ENCODE measurements around the gene SENP1. TPM values are rescaled to one million over a fixed set of nuclear protein-coding genes. Genes with fewer than 3 reads are reported as not detected.

Gene SENP1
- total and polyA plus RNA-seq, 8 donors: 1.9 to 8.9 (median 7.0) TPM

- peaks cover 0 to 13% (median 5%) of the 10 kb centered on the region in 4 donors for H3K27me3 ChIP-seq
Observed at GRCh38 chr12:48009471-48009870, 96.4 kb downstream of the SENP1 start.

DNA sequence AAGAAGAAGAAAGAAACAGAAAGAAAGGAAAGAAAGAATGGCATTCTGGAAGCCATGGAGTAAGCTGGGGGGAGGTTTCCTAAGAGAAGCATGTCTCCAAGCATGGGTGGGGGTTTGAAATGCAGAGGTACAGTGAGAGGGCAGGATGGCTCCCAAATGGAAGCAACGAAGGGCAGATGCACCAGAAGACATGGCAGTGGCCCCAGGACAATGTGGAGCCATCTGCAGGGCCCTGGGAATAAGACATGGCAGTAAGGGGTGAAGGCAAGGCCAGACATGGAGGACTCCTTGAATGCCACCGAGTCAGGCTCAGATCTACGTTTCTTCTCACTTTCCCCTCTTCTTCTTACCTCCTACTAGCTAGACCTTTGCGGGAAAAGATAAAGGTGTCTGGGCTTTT is 96.9 kb downstream of the SENP1 start:
- DNase-seq: no peak
- Histone ChIP-seq H3K27ac (no peak overlapping the region), H3K4me1 (peaks cover 0 to 9% (median 7%) of the 10 kb centered on the region in 3 donors), H3K27me3 (peaks cover 0 to 17% (median 5%) of the 10 kb centered on the region in 4 donors), H3K4me3 (no peak overlapping the region), H3K9me3 (no peaks in the 10 kb centered on the region), H3K36me3 (no peaks in the 10 kb centered on the region)
- ATAC-seq: no peak
- 80% methylated on average over 4 of the region's 4 CpGs for WGBS, 2 donors
- TF ChIP-seq, protein P1, sequence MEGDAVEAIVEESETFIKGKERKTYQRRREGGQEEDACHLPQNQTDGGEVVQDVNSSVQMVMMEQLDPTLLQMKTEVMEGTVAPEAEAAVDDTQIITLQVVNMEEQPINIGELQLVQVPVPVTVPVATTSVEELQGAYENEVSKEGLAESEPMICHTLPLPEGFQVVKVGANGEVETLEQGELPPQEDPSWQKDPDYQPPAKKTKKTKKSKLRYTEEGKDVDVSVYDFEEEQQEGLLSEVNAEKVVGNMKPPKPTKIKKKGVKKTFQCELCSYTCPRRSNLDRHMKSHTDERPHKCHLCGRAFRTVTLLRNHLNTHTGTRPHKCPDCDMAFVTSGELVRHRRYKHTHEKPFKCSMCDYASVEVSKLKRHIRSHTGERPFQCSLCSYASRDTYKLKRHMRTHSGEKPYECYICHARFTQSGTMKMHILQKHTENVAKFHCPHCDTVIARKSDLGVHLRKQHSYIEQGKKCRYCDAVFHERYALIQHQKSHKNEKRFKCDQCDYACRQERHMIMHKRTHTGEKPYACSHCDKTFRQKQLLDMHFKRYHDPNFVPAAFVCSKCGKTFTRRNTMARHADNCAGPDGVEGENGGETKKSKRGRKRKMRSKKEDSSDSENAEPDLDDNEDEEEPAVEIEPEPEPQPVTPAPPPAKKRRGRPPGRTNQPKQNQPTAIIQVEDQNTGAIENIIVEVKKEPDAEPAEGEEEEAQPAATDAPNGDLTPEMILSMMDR (IDR thresholded peaks at IDR 0.05): no peak
- no peak for FAIRE-seq
- intact Hi-C loops (cut with DNase I): no loop called here

More at GRCh38 chr12:48009471-48009870, 96.4 kb downstream of the SENP1 start:
- no peak overlapping the region for H3K4me3 ChIP-seq
- no peak overlapping the region for H3K27ac ChIP-seq
- H3K36me3 ChIP-seq: no peaks in the 10 kb centered on the region
- intact Hi-C loops (cut with DNase I): no loop called here
- no peak for DNase-seq
- no peaks in the 10 kb centered on the region for H3K9me3 ChIP-seq
- H3K4me1 ChIP-seq: peaks cover 0 to 4% (median 2%) of the 10 kb centered on the region in 3 donors
- TF ChIP-seq, protein P1 (IDR thresholded peaks at IDR 0.05): no peak
- no peak for FAIRE-seq
- no peak for ATAC-seq
- WGBS, 2 donors: 58 to 63% methylated on average over 1 of the region's 1 CpG

- Histone ChIP-seq H3K27me3 (peaks cover 0 to 23% (median 5%) of the 10 kb centered on the region in 4 donors), H3K4me1 (peaks cover 4 to 14% (median 13%) of the 10 kb centered on the region in 3 donors), H3K36me3 (no peaks in the 10 kb centered on the region), H3K27ac (no peak overlapping the region), H3K9me3 (no peaks in the 10 kb centered on the region), H3K4me3 (no peak overlapping the region)
- FAIRE-seq (no peak), ATAC-seq (no peak), DNase-seq (no peak)
- TF ChIP-seq, protein P1 (IDR thresholded peaks at IDR 0.05): no peak
- intact Hi-C loops (cut with DNase I): no loop called here
- WGBS, 2 donors: 67 to 71% methylated on average over 2 of the region's 2 CpGs
Observed at GRCh38 chr12:48008349-48008748, 97.5 kb downstream of the SENP1 start.

DNA sequence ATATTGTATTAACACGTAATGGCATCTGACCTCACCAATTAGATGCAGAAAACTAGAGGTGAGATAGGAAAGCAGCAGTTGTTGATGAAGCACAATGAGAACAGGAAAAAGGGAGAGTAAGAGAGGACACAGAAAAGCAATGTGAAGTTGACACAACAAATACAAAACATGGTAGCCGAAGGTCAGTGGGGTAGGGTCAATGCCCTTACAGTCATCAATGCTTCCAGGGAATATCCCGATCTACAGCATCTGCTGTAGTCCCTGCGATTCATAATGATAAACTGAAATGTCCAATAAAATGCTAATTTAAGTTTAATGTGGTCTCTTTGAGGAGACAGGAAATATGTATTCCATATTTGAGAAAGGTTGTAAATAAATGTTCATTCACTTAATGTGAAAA is 98.7 kb downstream of the SENP1 start:
- DNase-seq (no peak), ATAC-seq (no peak), FAIRE-seq (no peak)
- intact Hi-C loops (cut with DNase I): no loop called here
- H3K36me3 ChIP-seq: no peaks in the 10 kb centered on the region
- H3K27me3 ChIP-seq: peaks cover 0 to 27% (median 8%) of the 10 kb centered on the region in 4 donors
- 68 to 76% methylated on average over 4 of the region's 4 CpGs for WGBS, 2 donors
- H3K27ac ChIP-seq: no peak overlapping the region
- no peaks in the 10 kb centered on the region for H3K9me3 ChIP-seq
- H3K4me3 ChIP-seq: no peak overlapping the region
- TF ChIP-seq, protein P1 (IDR thresholded peaks at IDR 0.05): no peak
- H3K4me1 ChIP-seq: peaks cover 10 to 22% (median 19%) of the 10 kb centered on the region in 3 donors

DNA sequence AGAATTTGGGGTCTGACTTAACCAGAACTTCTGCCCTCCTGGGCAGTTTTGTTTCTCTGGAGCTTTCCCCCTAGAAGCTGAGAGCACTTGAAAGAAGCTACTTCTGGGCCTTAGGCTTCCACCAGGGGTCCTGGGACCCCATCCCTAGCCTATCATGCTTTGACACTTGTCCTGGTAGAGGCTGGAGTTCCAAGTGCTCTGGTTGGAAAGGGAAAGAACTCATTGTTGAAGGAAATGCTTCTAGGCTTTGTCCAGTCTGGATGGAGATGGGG is 100.2 kb downstream of the SENP1 start:
- ATAC-seq (no peak), FAIRE-seq (no peak), DNase-seq (no peak)
- intact Hi-C loops (cut with DNase I): no loop called here
- Histone ChIP-seq H3K9me3 (no peaks in the 10 kb centered on the region), H3K4me1 (peaks cover 13 to 32% (median 28%) of the 10 kb centered on the region in 3 donors), H3K27me3 (peaks cover 0 to 30% (median 8%) of the 10 kb centered on the region in 4 donors), H3K36me3 (no peaks in the 10 kb centered on the region), H3K4me3 (no peak overlapping the region), H3K27ac (no peak overlapping the region)
- TF ChIP-seq, protein P1 (IDR thresholded peaks at IDR 0.05): no peak
